ENCODE measurements around the gene RPTOR.

DNA sequence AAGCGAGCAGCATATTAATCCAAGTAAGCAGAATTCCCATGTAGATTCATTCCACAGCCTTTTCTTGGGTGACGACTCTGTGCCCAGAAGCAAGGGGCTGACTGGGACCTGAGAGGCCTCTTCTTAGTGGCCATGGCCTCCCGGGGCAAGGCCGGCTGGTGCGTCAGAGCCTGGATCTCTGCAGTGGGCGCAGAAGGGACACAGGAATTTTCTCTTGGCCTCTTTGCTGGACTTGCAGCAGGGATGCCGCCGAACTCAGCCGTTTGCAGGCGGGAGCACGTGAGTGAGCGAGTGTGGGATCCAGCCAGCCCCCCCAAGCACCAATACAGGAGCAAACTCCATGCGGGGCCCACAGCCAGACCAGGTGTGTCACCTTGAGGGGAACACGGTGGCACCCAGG is 151.8 kb downstream of the RPTOR start:
- TF ChIP-seq, protein P1, sequence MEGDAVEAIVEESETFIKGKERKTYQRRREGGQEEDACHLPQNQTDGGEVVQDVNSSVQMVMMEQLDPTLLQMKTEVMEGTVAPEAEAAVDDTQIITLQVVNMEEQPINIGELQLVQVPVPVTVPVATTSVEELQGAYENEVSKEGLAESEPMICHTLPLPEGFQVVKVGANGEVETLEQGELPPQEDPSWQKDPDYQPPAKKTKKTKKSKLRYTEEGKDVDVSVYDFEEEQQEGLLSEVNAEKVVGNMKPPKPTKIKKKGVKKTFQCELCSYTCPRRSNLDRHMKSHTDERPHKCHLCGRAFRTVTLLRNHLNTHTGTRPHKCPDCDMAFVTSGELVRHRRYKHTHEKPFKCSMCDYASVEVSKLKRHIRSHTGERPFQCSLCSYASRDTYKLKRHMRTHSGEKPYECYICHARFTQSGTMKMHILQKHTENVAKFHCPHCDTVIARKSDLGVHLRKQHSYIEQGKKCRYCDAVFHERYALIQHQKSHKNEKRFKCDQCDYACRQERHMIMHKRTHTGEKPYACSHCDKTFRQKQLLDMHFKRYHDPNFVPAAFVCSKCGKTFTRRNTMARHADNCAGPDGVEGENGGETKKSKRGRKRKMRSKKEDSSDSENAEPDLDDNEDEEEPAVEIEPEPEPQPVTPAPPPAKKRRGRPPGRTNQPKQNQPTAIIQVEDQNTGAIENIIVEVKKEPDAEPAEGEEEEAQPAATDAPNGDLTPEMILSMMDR (optimal IDR thresholded peaks at IDR 0.05 in 1 of 3, IDR thresholded peaks at IDR 0.05 in 1 of 3, conservative IDR thresholded peaks at IDR 0.05 in 1 of 3; ENCODE audit: extremely low read depth in 1 of 3, insufficient read depth in 2 of 3, low read length in 3 of 3): no peak
- TF ChIP-seq EZH2 (IDR thresholded peaks at IDR 0.05; ENCODE audit: low read length): no peak

All from keratinocyte (primary cell).